Measurements from ENCODE around the gene PTPRK. TPM values are rescaled to one million over a fixed set of nuclear protein-coding genes. Genes with fewer than 3 reads are reported as not detected.

PTPRK gene
- total RNA-seq, 1 experiment from 2014 or later, result 94.4 TPM

DNA sequence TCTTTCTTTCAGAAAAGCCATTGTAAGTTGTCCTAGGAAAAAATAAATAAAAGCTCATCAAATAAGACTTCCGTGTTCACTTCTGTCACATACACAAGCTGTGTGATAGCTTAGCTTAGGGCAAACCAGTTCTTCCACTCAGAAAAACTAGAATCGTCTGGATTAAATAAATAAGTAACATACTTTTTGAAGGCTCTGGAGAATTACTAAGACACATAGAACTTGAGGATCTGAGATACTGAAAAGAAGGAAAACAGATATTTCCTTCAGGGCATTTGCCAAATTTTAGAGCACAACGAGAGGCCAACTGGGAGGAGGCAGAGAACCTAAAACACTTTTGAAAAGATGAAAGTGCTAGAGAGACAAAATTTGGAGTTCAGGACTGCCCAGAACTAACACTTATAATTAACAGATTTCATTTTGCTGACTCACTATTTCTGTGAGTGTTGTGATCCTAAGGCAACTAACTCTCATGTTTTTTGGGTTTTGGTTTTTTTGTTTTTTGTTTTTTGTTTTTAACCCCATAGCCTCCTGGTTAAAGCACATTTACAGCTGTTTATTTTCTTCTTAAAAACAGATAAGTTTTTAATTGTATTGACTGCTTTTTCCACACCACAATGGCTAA lies 580.8 kb downstream of the PTPRK start:
- no peak overlapping the region for H3K27ac Mint-ChIP-seq (ENCODE audit: unreplicated experiment)

GRCh38 chr6:127938701-127939100 lies 581.7 kb downstream of the PTPRK start:
- Mint-ChIP-seq H3K9me3 (ENCODE audit: unreplicated experiment) (no peaks in the 10 kb centered on the region), H3K36me3 (ENCODE audit: insufficient read depth, unreplicated experiment) (no peaks in the 10 kb centered on the region), H3K4me1 (ENCODE audit: low read depth, unreplicated experiment) (peaks cover 12% of the 10 kb centered on the region), H3K27ac (ENCODE audit: unreplicated experiment) (no peak overlapping the region), H3K27me3 (ENCODE audit: insufficient read depth, unreplicated experiment) (no peaks in the 10 kb centered on the region), H3K4me3 (ENCODE audit: unreplicated experiment) (no peak overlapping the region)
- intact Hi-C loops (cut with micrococcal nuclease; ENCODE audit: unreplicated experiment), result no loop called here
- Histone ChIP-seq H3K4me3 (ENCODE audit: low read depth, low read length) (no peak overlapping the region), H3K36me3 (ENCODE audit: control insufficient read depth, insufficient read depth, low read length) (no peaks in the 10 kb centered on the region), H3K4me1 (no peaks in the 10 kb centered on the region), H3K27me3 (replicated peaks; ENCODE audit: control insufficient read depth, insufficient read depth, low read length) (no peaks in the 10 kb centered on the region), H3K9me3 (no peaks in the 10 kb centered on the region)
- no TSS peak for BruUV-seq (replicated peaks)
- DNase-seq, result no peak
- CTCF ChIA-PET, result no interaction called here
- TF ChIP-seq, protein P1, sequence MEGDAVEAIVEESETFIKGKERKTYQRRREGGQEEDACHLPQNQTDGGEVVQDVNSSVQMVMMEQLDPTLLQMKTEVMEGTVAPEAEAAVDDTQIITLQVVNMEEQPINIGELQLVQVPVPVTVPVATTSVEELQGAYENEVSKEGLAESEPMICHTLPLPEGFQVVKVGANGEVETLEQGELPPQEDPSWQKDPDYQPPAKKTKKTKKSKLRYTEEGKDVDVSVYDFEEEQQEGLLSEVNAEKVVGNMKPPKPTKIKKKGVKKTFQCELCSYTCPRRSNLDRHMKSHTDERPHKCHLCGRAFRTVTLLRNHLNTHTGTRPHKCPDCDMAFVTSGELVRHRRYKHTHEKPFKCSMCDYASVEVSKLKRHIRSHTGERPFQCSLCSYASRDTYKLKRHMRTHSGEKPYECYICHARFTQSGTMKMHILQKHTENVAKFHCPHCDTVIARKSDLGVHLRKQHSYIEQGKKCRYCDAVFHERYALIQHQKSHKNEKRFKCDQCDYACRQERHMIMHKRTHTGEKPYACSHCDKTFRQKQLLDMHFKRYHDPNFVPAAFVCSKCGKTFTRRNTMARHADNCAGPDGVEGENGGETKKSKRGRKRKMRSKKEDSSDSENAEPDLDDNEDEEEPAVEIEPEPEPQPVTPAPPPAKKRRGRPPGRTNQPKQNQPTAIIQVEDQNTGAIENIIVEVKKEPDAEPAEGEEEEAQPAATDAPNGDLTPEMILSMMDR (IDR thresholded peaks at IDR 0.05; ENCODE audit: insufficient read depth in 1 of 2, low read depth in 1 of 2, low read length in 1 of 2, severe bottlenecking in 1 of 2, unreplicated experiment in 1 of 2), result no peak
- POLR2A ChIA-PET, result interaction anchor here (0.7 kb wide), 1 partner anchor 648 kb away, joined by 11 read pairs; no protein-coding TSS in a partner anchor

More for the DNA sequence above, 580.8 kb downstream of the PTPRK start:
- Mint-ChIP-seq H3K27me3 (ENCODE audit: insufficient read depth, unreplicated experiment) (no peaks in the 10 kb centered on the region), H3K9me3 (ENCODE audit: unreplicated experiment) (no peaks in the 10 kb centered on the region), H3K36me3 (ENCODE audit: insufficient read depth, unreplicated experiment) (no peaks in the 10 kb centered on the region), H3K4me3 (ENCODE audit: unreplicated experiment) (no peak overlapping the region), H3K4me1 (ENCODE audit: low read depth, unreplicated experiment) (peaks cover 12% of the 10 kb centered on the region)
- H3K27me3 ChIP-seq (replicated peaks; ENCODE audit: control insufficient read depth, insufficient read depth, low read length), result no peaks in the 10 kb centered on the region
- H3K4me1 ChIP-seq, result no peaks in the 10 kb centered on the region
- POLR2A ChIA-PET, result interaction anchor here (0.7 kb wide), 1 partner anchor 647 kb away, joined by 11 read pairs; no protein-coding TSS in a partner anchor
- TF ChIP-seq, protein P1 (IDR thresholded peaks at IDR 0.05; ENCODE audit: insufficient read depth in 1 of 2, low read depth in 1 of 2, low read length in 1 of 2, severe bottlenecking in 1 of 2, unreplicated experiment in 1 of 2), result no peak
- H3K36me3 ChIP-seq (ENCODE audit: control insufficient read depth, insufficient read depth, low read length), result no peaks in the 10 kb centered on the region
- CTCF ChIA-PET, result no interaction called here
- no peak for DNase-seq
- no peak overlapping the region for H3K4me3 ChIP-seq (ENCODE audit: low read depth, low read length)
- H3K9me3 ChIP-seq, result no peaks in the 10 kb centered on the region
- no TSS peak for BruUV-seq (replicated peaks)
- intact Hi-C loops (cut with micrococcal nuclease; ENCODE audit: unreplicated experiment), result no loop called here

DNA sequence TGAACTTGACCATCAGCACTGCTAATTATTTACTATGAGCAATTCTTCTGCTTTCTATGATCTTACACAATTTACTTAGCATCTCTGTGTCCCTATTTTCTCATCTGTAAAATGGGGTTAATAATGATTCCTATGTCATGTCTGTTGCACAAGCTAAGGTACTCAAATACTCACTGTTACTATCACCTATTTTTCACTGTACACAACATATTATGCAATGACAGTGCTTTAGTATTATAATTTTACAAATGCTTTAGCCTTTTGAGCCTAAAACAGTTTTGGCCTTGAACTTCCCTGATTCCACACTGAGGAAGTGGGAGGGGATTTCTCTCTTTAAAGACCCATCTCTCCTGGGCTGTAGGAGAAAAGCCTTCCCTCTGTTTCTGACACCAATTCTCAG lies 582.7 kb downstream of the PTPRK start:
- TF ChIP-seq, protein P1 (IDR thresholded peaks at IDR 0.05; ENCODE audit: insufficient read depth in 1 of 2, low read depth in 1 of 2, low read length in 1 of 2, severe bottlenecking in 1 of 2, unreplicated experiment in 1 of 2), result no peak
- Mint-ChIP-seq H3K9me3 (ENCODE audit: unreplicated experiment) (peaks cover 7% of the 10 kb centered on the region), H3K27me3 (ENCODE audit: insufficient read depth, unreplicated experiment) (no peaks in the 10 kb centered on the region), H3K4me3 (ENCODE audit: unreplicated experiment) (no peak overlapping the region), H3K4me1 (ENCODE audit: low read depth, unreplicated experiment) (peaks cover 12% of the 10 kb centered on the region), H3K27ac (ENCODE audit: unreplicated experiment) (no peak overlapping the region), H3K36me3 (ENCODE audit: insufficient read depth, unreplicated experiment) (no peaks in the 10 kb centered on the region)
- Histone ChIP-seq H3K9me3 (peaks cover 6% of the 10 kb centered on the region), H3K36me3 (ENCODE audit: control insufficient read depth, insufficient read depth, low read length) (no peaks in the 10 kb centered on the region), H3K27me3 (replicated peaks; ENCODE audit: control insufficient read depth, insufficient read depth, low read length) (no peaks in the 10 kb centered on the region), H3K4me3 (ENCODE audit: low read depth, low read length) (no peak overlapping the region), H3K4me1 (no peaks in the 10 kb centered on the region)
- intact Hi-C loops (cut with micrococcal nuclease; ENCODE audit: unreplicated experiment), result no loop called here
- no TSS peak for BruUV-seq (replicated peaks)
- POLR2A ChIA-PET, result no interaction called here
- DNase-seq, result no peak
- CTCF ChIA-PET, result interaction anchor here (0.7 kb wide), 1 partner anchor 324 kb away, joined by 3 read pairs; no protein-coding TSS in a partner anchor

All from Caco-2 (cell line).